ENCODE measurements around the gene KCND2. TPM values are rescaled to one million over a fixed set of nuclear protein-coding genes. Genes with fewer than 3 reads are reported as not detected.
A peak's percentile ranks its signal among the peaks of the same experiment; 100 is the strongest.

Gene KCND2
- total RNA-seq, 1 experiment from 2014 or later, result 0.72 TPM

DNA sequence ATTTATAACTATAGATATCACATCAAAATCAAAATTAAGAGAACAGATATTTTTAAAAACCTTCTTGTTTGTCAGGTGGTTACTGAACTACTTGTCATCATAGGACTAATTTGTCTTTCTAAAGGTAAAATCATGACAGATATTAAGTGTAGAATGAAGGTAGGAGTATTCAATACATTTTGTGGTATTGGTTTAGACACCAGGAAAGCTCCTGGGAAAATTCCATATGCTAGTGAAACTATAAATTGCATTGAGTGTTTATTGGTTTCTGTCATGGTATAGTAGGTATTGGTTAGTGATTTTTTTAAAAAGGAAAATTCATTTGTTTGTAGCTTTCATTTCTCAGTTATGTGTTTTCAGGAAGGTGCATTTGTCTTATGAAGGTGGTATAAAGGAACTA, 132.7 kb downstream of the KCND2 start:
- Histone ChIP-seq H3K79me2 (ENCODE audit: low read depth) (no peaks in the 10 kb centered on the region), H2AFZ (no peak overlapping the region), H3K4me1 (replicated peaks; ENCODE audit: insufficient read depth) (peaks cover 27% of the 10 kb centered on the region), H3K9me2 (ENCODE audit: insufficient read depth) (no peaks in the 10 kb centered on the region), H3K9me3 (ENCODE audit: insufficient read depth, low read depth) (no peaks in the 10 kb centered on the region; the same call in none of the 2 replicates), H4K20me1 (ENCODE audit: insufficient read depth) (no peaks in the 10 kb centered on the region; the same call in 1 of the 2 replicates), H3K36me3 (ENCODE audit: low read depth) (no peaks in the 10 kb centered on the region), H3F3A (ENCODE audit: insufficient read depth, low read depth) (peaks cover 11% of the 10 kb centered on the region; the same call in 1 of the 2 replicates), H3K4me2 (no peak overlapping the region), H3K4me3 (no peak overlapping the region), H3K27ac (no peak overlapping the region), H3K27me3 (ENCODE audit: insufficient read depth, low read depth) (no peaks in the 10 kb centered on the region)
- ChIA-PET POLR2A (ENCODE audit: unreplicated experiment) (no interaction called here), CTCF (no interaction called here)
- DNase-seq, result no peak
- no TSS peak for BruUV-seq (replicated peaks)
- no peak for TF ChIP-seq EZH2 (IDR thresholded peaks at IDR 0.05; ENCODE audit: low read depth)
- TF ChIP-seq, protein P1, sequence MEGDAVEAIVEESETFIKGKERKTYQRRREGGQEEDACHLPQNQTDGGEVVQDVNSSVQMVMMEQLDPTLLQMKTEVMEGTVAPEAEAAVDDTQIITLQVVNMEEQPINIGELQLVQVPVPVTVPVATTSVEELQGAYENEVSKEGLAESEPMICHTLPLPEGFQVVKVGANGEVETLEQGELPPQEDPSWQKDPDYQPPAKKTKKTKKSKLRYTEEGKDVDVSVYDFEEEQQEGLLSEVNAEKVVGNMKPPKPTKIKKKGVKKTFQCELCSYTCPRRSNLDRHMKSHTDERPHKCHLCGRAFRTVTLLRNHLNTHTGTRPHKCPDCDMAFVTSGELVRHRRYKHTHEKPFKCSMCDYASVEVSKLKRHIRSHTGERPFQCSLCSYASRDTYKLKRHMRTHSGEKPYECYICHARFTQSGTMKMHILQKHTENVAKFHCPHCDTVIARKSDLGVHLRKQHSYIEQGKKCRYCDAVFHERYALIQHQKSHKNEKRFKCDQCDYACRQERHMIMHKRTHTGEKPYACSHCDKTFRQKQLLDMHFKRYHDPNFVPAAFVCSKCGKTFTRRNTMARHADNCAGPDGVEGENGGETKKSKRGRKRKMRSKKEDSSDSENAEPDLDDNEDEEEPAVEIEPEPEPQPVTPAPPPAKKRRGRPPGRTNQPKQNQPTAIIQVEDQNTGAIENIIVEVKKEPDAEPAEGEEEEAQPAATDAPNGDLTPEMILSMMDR (conservative IDR thresholded peaks at IDR 0.05), result no peak
- intact Hi-C loops (cut with micrococcal nuclease; ENCODE audit: unreplicated experiment), result loop anchor here (2.0 to 5.0 kb wide), 2 partner anchors 133 to 327 kb away; partner anchors contain the start of gene KCND2

DNA sequence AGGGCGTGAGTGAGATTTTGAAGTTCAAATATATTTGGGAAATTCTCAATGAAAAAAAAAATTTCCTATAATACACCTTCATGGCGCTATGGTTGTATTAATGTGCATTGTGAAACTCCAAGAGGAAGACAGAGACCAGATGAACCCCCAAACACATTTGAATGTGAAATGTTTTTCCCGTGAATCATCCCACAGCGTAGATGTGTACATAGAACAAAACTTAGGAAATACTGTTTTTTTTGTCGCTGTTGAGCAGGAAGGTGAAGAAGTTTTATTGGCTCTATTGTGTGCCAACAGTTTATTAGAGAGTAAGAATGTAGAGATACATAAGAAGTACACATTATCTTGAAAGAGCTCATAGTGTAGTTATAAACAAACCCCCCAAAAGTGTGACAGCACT, 134.0 kb downstream of the KCND2 start:
- Histone ChIP-seq H3K79me2 (ENCODE audit: low read depth) (no peaks in the 10 kb centered on the region), H3K9me3 (ENCODE audit: insufficient read depth, low read depth) (no peaks in the 10 kb centered on the region; the same call in none of the 2 replicates), H4K20me1 (ENCODE audit: insufficient read depth) (no peaks in the 10 kb centered on the region; the same call in 1 of the 2 replicates), H3K4me3 (no peak overlapping the region), H3K27ac (peak overlapping the region; percentile 35), H3K9me2 (ENCODE audit: insufficient read depth) (no peaks in the 10 kb centered on the region), H3K4me2 (peak overlapping the region; percentile 19; the same call in 1 of the 2 replicates), H3F3A (ENCODE audit: insufficient read depth, low read depth) (peaks cover 7% of the 10 kb centered on the region; the same call in 1 of the 2 replicates), H2AFZ (0 out of 2 replicates have a peak overlapping the region, but pooled peaks have one; percentile 5), H3K27me3 (ENCODE audit: insufficient read depth, low read depth) (no peaks in the 10 kb centered on the region), H3K4me1 (replicated peaks; ENCODE audit: insufficient read depth) (peaks cover 22% of the 10 kb centered on the region), H3K36me3 (ENCODE audit: low read depth) (no peaks in the 10 kb centered on the region)
- intact Hi-C loops (cut with micrococcal nuclease; ENCODE audit: unreplicated experiment), result loop anchor here (2.0 to 5.0 kb wide), 2 partner anchors 134 to 325 kb away; partner anchors contain the start of gene KCND2
- no TSS peak for BruUV-seq (replicated peaks)
- CTCF ChIA-PET, result interaction anchor here (0.6 kb wide), 1 partner anchor 170 kb away, joined by 3 read pairs; no protein-coding TSS in a partner anchor
- TF ChIP-seq, protein P1 (conservative IDR thresholded peaks at IDR 0.05), result no peak
- no peak for TF ChIP-seq EZH2 (IDR thresholded peaks at IDR 0.05; ENCODE audit: low read depth)
- POLR2A ChIA-PET (ENCODE audit: unreplicated experiment), result interaction anchor here (0.6 kb wide), 1 partner anchor 780 kb away, joined by 3 read pairs; no protein-coding TSS in a partner anchor
- peak; percentile 29 to 75 for DNase-seq

DNA sequence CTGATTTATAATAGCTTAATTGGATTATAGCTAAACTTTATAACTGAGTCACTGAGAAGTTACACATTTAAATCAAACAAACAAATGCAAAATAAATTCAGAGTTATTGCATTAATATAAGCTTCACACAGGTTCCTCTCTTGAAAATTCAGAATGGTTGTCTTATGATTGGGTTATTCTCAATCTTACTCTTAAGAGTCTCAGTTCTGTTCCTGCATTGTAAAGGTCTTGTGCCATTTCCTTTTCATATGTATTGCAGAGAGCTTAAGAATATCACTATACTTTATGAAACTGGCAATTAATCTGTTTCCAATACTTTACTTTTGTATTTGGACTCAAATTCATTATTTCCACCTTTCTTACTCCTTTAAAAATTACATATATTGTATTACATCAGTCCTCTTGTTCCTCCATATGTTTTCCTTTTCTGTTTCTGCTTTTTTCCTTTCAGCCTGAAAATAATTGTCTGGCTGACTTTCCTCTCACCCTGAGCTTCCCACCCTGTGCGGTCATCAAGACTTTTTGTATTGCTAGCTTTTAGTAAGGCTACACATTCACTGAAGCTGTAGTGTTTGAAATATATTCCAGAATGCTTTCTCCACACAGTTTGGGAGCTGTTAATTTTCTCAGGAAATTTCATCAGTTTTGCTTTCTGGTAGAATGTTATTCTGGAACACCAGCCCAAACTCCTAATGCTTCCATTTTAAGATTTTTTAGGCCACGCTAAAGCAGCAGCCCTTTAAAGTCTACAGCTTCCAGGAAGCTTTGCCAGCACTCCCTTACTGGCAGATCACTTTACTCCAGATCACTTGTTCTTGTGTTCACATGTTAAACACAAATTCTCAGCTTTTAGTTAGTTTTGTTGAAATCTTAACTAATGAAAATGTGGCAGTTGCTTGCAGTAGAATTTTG, 139.4 kb downstream of the KCND2 start:
- no peaks in the 10 kb centered on the region; the same call in 1 of the 2 replicates for H4K20me1 ChIP-seq (ENCODE audit: insufficient read depth)
- no peak overlapping the region for H2AFZ ChIP-seq
- DNase-seq, result no peak
- H3K79me2 ChIP-seq (ENCODE audit: low read depth), result no peaks in the 10 kb centered on the region
- H3K4me1 ChIP-seq (replicated peaks; ENCODE audit: insufficient read depth), result peaks cover under 1% of the 10 kb centered on the region
- no peak overlapping the region for H3K27ac ChIP-seq
- intact Hi-C loops (cut with micrococcal nuclease; ENCODE audit: unreplicated experiment), result no loop called here
- no TSS peak for BruUV-seq (replicated peaks)
- H3K27me3 ChIP-seq (ENCODE audit: insufficient read depth, low read depth), result no peaks in the 10 kb centered on the region
- CTCF ChIA-PET, result no interaction called here
- no peak overlapping the region for H3K4me3 ChIP-seq
- no peaks in the 10 kb centered on the region for H3K36me3 ChIP-seq (ENCODE audit: low read depth)
- no peak overlapping the region for H3K4me2 ChIP-seq
- H3K9me2 ChIP-seq (ENCODE audit: insufficient read depth), result no peaks in the 10 kb centered on the region
- POLR2A ChIA-PET (ENCODE audit: unreplicated experiment), result interaction anchor here (0.6 to 0.7 kb wide), 2 partner anchors 126 to 569 kb away, joined by 3 to 6 read pairs; no protein-coding TSS in a partner anchor
- H3K9me3 ChIP-seq (ENCODE audit: insufficient read depth, low read depth), result no peaks in the 10 kb centered on the region
- TF ChIP-seq, protein P1 (conservative IDR thresholded peaks at IDR 0.05), result no peak
- TF ChIP-seq EZH2 (IDR thresholded peaks at IDR 0.05; ENCODE audit: low read depth), result no peak
- no peaks in the 10 kb centered on the region for H3F3A ChIP-seq (ENCODE audit: insufficient read depth, low read depth)
